GM12801 (cell line): ENCODE results near the gene SULT4A1.

Experiments
- TF ChIP-seq, protein P1 (sequence below): IDR thresholded peaks from one replicate; pipeline ENCODE4 v1.5.1; 2011; ENCODE audit warnings: control low read depth; ENCODE audit not compliant: insufficient read length; ENCODE audit errors: extremely low read depth

SULT4A1 gene

DNA sequence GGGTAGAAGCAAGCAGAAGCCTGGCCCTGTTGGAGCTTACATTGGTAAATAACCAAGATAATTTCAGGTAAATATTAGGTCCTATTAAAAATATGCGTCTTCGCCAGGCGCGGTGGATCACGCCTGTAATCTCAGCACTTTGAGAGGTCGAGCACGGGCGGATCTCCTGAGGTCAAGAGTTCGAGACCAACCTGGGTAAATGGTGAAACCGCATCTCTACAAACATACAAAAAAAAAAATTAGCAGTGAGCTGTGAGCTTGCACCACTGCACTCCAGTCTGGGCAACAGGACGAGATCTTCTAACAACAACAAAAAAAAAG lies 529 bp upstream of the SULT4A1 start:
- TF ChIP-seq, protein P1, sequence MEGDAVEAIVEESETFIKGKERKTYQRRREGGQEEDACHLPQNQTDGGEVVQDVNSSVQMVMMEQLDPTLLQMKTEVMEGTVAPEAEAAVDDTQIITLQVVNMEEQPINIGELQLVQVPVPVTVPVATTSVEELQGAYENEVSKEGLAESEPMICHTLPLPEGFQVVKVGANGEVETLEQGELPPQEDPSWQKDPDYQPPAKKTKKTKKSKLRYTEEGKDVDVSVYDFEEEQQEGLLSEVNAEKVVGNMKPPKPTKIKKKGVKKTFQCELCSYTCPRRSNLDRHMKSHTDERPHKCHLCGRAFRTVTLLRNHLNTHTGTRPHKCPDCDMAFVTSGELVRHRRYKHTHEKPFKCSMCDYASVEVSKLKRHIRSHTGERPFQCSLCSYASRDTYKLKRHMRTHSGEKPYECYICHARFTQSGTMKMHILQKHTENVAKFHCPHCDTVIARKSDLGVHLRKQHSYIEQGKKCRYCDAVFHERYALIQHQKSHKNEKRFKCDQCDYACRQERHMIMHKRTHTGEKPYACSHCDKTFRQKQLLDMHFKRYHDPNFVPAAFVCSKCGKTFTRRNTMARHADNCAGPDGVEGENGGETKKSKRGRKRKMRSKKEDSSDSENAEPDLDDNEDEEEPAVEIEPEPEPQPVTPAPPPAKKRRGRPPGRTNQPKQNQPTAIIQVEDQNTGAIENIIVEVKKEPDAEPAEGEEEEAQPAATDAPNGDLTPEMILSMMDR, result no peak

DNA sequence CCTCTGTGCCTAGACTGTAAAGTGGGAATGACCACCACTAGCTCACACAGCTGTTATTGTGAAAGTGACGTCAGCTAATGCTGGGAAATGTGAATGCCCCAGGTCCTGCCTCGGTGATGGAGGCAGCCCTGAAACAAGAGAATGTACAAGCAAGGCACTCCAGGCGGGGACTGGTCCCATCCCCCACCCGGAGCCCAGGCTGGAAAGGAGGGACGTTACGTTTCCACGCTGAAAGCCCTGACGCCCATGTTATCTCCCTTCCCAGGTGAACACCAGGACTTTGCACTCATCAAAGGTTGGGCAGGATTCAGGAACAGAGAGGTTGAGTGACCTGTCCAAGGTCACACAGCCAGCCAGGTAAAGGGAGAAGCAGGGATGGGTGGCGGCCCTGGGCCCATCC lies 784 bp downstream of the SULT4A1 start:
- TF ChIP-seq, protein P1, result no peak

DNA sequence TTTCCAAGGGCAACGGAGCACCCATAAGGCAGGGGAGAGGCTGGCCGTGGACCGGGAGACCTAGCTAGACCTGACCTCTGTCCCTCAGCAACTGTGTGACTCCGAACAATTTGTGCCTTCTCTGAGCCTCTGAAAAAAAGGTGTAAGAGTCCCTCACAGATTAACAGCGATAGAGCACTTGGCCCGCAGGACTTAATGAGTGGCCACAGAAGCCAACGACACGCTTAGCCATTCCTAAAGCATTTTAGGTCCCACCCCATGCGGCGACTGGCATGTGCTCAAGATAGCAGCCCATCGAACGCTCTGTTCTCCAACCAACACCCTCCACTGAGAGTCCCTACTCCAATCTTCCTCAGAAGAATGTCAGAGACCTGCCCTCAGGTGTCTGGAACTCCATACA lies 1.5 kb downstream of the SULT4A1 start:
- TF ChIP-seq, protein P1, result no peak

DNA sequence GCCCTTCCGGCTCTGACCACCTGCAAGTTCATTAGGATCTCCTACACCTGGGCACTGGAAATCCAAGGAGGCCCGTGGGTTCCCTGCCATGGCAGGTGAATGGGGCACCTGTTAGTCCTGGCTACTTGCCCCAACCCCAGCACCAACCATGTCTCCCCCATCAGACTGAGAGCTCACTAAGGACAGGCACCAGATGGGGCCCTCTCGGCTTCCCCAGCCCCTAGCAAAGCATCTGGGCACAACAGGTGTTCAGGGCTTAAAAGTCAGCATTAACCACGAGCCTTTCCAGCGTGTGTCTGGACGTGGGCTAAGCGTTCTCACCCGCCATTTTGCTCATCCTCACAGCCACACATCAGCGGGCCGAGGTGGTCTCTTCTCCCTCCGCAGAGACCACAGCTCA lies 2.2 kb downstream of the SULT4A1 start:
- TF ChIP-seq, protein P1, result no peak

DNA sequence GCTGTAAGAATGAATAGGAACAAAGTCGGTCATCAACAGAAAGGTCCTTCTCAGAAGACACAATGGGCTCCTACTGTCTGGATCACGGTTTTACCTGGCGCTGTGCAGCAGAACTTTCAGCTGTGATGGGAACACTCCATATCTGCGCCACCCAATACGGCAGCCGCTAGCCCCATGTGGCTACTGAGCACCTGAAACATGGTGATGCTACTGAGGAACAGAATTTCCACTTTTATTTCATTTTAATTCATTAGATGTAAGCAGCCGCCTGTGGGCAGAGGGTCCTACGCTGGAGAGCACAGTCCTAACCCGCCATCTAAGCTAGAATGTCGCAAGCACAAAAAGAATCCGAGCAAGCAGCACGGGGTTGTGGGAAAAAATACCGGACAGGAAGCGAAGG lies 2.7 kb downstream of the SULT4A1 start:
- TF ChIP-seq, protein P1, result no peak

DNA sequence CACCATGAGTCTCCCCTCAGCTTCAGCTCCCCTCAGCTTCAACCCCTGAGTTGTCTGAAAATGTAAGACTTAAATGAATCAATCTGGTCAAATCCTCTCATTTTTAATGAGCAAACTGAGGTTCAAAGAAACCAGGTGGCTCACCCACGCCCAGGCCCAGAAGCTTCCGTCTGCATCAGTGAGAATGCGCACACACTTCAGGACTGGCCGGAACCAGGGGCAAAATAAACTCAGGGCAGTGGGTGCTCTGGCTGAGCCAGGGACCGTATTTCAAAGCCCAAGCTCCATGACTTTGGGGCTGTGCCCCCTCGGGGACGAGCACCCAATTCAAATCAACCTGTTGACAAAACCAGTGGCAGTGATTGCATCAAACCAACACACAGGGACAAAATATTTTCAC lies 3.1 kb downstream of the SULT4A1 start:
- TF ChIP-seq, protein P1, result no peak

DNA sequence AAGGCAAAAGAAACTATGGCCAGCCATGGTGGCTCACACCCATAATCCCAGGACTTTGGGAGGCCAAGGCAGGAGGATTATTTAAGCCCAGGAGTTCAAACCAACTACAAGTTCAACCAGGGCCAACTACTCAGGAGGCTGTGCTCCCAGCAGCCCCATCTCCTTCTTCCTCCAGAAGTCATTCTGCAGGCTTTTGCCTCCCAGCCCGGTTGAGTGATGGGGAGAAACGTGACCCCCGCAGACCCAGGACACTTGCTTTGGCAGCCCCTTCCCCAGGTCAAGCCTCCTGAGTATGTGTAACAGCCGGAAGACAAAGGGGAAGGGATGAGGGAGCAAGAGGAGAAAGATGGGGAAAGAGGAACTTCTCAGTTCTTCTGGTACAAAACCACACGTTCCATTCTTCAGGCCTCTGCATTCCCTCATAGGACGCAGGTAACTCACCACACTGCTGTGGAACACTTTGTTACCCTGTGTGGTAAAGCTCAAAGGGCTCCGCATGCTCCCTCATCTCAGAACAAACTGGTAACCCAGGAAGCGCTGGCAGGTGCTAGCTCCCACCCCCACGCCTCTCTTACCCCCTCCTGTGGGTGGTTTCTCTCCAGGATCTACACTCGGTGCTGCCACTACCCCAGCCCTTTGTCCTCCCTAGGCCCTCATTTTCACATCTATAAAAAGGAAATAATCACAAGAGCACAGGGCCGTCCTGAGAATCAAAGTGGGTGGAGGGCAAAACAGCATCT lies 4.0 kb downstream of the SULT4A1 start:
- TF ChIP-seq, protein P1, result no peak

DNA sequence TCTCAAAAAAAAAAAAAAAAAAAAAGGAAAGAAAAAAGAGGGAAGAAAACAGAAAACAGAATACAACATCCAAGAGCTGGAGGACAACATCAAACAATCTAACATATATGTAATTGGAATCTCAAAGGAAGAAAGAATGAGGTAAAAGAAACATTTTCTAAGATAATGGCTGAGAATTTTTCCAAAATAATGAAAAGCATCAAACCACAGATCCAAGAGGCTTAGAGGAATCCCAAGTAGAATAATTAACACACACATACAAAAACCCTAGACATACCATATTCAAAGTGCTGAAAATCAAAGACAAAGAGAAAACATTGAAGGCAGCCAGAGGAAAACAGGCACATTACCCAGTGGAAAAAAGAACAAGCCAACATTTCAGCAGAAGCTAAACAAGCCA lies 4.9 kb downstream of the SULT4A1 start:
- TF ChIP-seq, protein P1, result no peak
